IMR-90 (cell line): ENCODE measurements around the gene PLD1. TPM values are rescaled to one million over a fixed set of nuclear protein-coding genes. Genes with fewer than 3 reads are reported as not detected.

ENCODE experiments used
- ATAC-seq: fragments of 200-7000 bp; cut with Tn5 transposase; 2 replicates; pipeline ENCODE4 v1.9.1; 2020; ENCODE audit warnings: low read depth, mild to moderate bottlenecking, moderate library complexity
- BruUV-seq: library from RNA; stranded (reverse); fragments of 400-500 nt; replicated peaks from 2 replicates; lab custom pipeline; 2021; lab: Mats Ljungman, UMichigan
- CTCF ChIA-PET: fragments of 300-600 bp; formaldehyde crosslinking; extraction: SDS; loops from one replicate; lab custom pipeline; 2021; ENCODE audit warnings: antibody characterized with exemption; lab: Yijun Ruan, JAX
- POLR2A ChIA-PET: fragments of 300-600 bp; sonication (Branson Sonifier 250); formaldehyde crosslinking; loops from one replicate; lab custom pipeline; 2022; ENCODE audit warnings: antibody characterized with exemption; ENCODE audit not compliant: unreplicated experiment; lab: Charles Lee
- DNase-seq: peaks from one replicate; pipeline ENCODE4 v3.0.0; 2013
- H2AFZ ChIP-seq: replicated peaks from 2 replicates; pipeline ENCODE3; 2013; ENCODE audit warnings: low read length, mild to moderate bottlenecking; ENCODE audit not compliant: poor library complexity
- H2AK5ac ChIP-seq: 2 replicates; pipeline ENCODE4 v1.6.1; 2013; ENCODE audit warnings: low read depth, low read length, inconsistent platforms
- H2AK9ac ChIP-seq: replicated peaks from 2 replicates; pipeline ENCODE3; 2013; ENCODE audit warnings: mild to moderate bottlenecking, low read depth, low read length, moderate library complexity; ENCODE audit not compliant: poor library complexity
- H2BK120ac ChIP-seq: 2 replicates; pipeline ENCODE4 v1.6.1; 2013; ENCODE audit warnings: low read depth, low read length, inconsistent platforms
- H2BK15ac ChIP-seq: 3 replicates; pipeline ENCODE4 v1.6.1; 2013; ENCODE audit warnings: low read depth, low read length, inconsistent platforms
- H2BK20ac ChIP-seq: 2 replicates; pipeline ENCODE4 v1.6.1; 2013; ENCODE audit warnings: low read depth, mild to moderate bottlenecking, inconsistent platforms, low read length, moderate library complexity
- H2BK5ac ChIP-seq: 2 replicates; pipeline ENCODE4 v1.6.1; 2013; ENCODE audit warnings: mild to moderate bottlenecking, low read depth, low read length, inconsistent platforms; ENCODE audit not compliant: poor library complexity, severe bottlenecking
- H3K14ac ChIP-seq: replicated peaks from 2 replicates; pipeline ENCODE4 v1.6.1; 2013; ENCODE audit warnings: low read depth, low read length, inconsistent platforms
- H3K18ac ChIP-seq: 2 replicates; pipeline ENCODE4 v1.6.1; 2013; ENCODE audit warnings: low read depth, low read length, control low read depth
- H3K23ac ChIP-seq: 2 replicates; pipeline ENCODE4 v1.6.1; 2013; ENCODE audit warnings: low read depth, low read length, inconsistent platforms
- H3K27ac ChIP-seq: 2 replicates; pipeline ENCODE4 v1.5.1; 2013; ENCODE audit warnings: mild to moderate bottlenecking, control low read depth, low read length; ENCODE audit not compliant: insufficient read depth
- H3K27me3 ChIP-seq: 2 replicates; pipeline ENCODE4 v1.6.1; 2013; ENCODE audit warnings: low read length; ENCODE audit not compliant: control insufficient read depth, insufficient read depth
- H3K36me3 ChIP-seq: 2 replicates; pipeline ENCODE4 v1.6.1; 2013; ENCODE audit warnings: low read length, mixed read lengths; ENCODE audit not compliant: control insufficient read depth, insufficient read depth
- H3K4ac ChIP-seq: 2 replicates; pipeline ENCODE4 v1.6.1; 2013; ENCODE audit warnings: low read depth, low read length, inconsistent platforms
- H3K4me1 ChIP-seq: 2 replicates; pipeline ENCODE4 v1.6.1; 2013; ENCODE audit warnings: low read length, mixed read lengths; ENCODE audit not compliant: control insufficient read depth, insufficient read depth
- H3K4me2 ChIP-seq: 2 replicates; pipeline ENCODE4 v1.6.1; 2013; ENCODE audit warnings: low read depth, mild to moderate bottlenecking, control low read depth, low read length, moderate library complexity
- H3K4me3 ChIP-seq: 2 replicates; pipeline ENCODE4 v1.5.1; 2013; ENCODE audit warnings: low read depth, mild to moderate bottlenecking, control low read depth, low read length, moderate library complexity; ENCODE audit not compliant: insufficient read depth
- H3K56ac ChIP-seq: 2 replicates; pipeline ENCODE4 v1.6.1; 2013; ENCODE audit warnings: low read length, inconsistent platforms; ENCODE audit not compliant: insufficient read depth; ENCODE audit errors: extremely low read depth
- H3K79me1 ChIP-seq, 2 experiments: 2 replicates each; pipeline ENCODE4 v1.6.1; 2013; ENCODE audit warnings: low read length in 2 of 2, inconsistent platforms in 1 of 2, low read depth in 1 of 2
- H3K9ac ChIP-seq: 2 replicates; pipeline ENCODE4 v1.6.1; 2013; ENCODE audit warnings: low read depth, low read length, control low read depth
- H3K9me1 ChIP-seq: 2 replicates; pipeline ENCODE4 v1.6.1; 2013; ENCODE audit warnings: low read length, inconsistent platforms; ENCODE audit not compliant: insufficient read depth
- H3K9me3 ChIP-seq: 2 replicates; pipeline ENCODE4 v1.6.1; 2013; ENCODE audit warnings: low read length; ENCODE audit not compliant: control insufficient read depth, insufficient read depth
- H4K20me1 ChIP-seq: 2 replicates; pipeline ENCODE4 v1.6.1; 2013; ENCODE audit warnings: low read length, inconsistent platforms; ENCODE audit not compliant: insufficient read depth
- H4K5ac ChIP-seq: 2 replicates; pipeline ENCODE4 v1.6.1; 2013; ENCODE audit warnings: mild to moderate bottlenecking, low read depth, low read length, control low read depth
- H4K8ac ChIP-seq, 2 experiments: 2 replicates each; pipeline ENCODE4 v1.6.1; 2013; ENCODE audit warnings: low read depth in 2 of 2, low read length in 2 of 2, control low read depth in 1 of 2, inconsistent platforms in 1 of 2
- H4K91ac ChIP-seq: 2 replicates; pipeline ENCODE4 v1.6.1; 2013; ENCODE audit warnings: low read depth, low read length, inconsistent platforms; ENCODE audit not compliant: insufficient read depth
- BHLHE40 ChIP-seq: fragments of 150-350 bp; IDR thresholded peaks from 2 replicates; pipeline ENCODE4 v1.6.1; 2016; ENCODE audit warnings: mild to moderate bottlenecking, low read depth, low read length
- CEBPB ChIP-seq: IDR thresholded peaks from 2 replicates; pipeline ENCODE4 v1.6.1; 2012; ENCODE audit warnings: low read depth, low read length, improper control_type of control experiment
- CHD1 ChIP-seq: IDR thresholded peaks from 2 replicates; pipeline ENCODE4 v1.6.1; 2012; ENCODE audit warnings: low read depth, low read length, improper control_type of control experiment
- CTCF ChIP-seq: conservative IDR thresholded peaks from 2 replicates; pipeline ENCODE4 v1.5.1; 2012; ENCODE audit warnings: mild to moderate bottlenecking, low read depth, low read length, improper control_type of control experiment
- FOS ChIP-seq: fragments of 150-350 bp; IDR thresholded peaks from 2 replicates; pipeline ENCODE4 v1.6.1; 2016; ENCODE audit warnings: low read depth, low read length
- MAFK ChIP-seq: IDR thresholded peaks from 2 replicates; pipeline ENCODE4 v1.6.1; 2012; ENCODE audit warnings: low read depth, low read length, improper control_type of control experiment
- MAZ ChIP-seq: IDR thresholded peaks from 2 replicates; pipeline ENCODE4 v1.6.1; 2012; ENCODE audit warnings: low read depth, mild to moderate bottlenecking, low read length, improper control_type of control experiment, moderate library complexity, borderline replicate concordance
- MXI1 ChIP-seq: IDR thresholded peaks from 2 replicates; pipeline ENCODE4 v1.6.1; 2012; ENCODE audit warnings: low read depth, mild to moderate bottlenecking, low read length, moderate library complexity, borderline replicate concordance
- NFE2L2 ChIP-seq: fragments of 150-350 bp; IDR thresholded peaks from 2 replicates; pipeline ENCODE4 v1.6.1; 2016; ENCODE audit warnings: low read depth, mild to moderate bottlenecking, low read length
- POLR2A ChIP-seq: IDR thresholded peaks from 2 replicates; pipeline ENCODE4 v1.6.1; 2012; ENCODE audit warnings: mild to moderate bottlenecking, low read depth, low read length
- RAD21 ChIP-seq: IDR thresholded peaks from 2 replicates; pipeline ENCODE4 v1.6.1; 2012; ENCODE audit warnings: low read length, improper control_type of control experiment
- RCOR1 ChIP-seq: IDR thresholded peaks from 2 replicates; pipeline ENCODE4 v1.6.1; 2012; ENCODE audit warnings: mild to moderate bottlenecking, low read length, improper control_type of control experiment; ENCODE audit not compliant: insufficient replicate concordance
- RFX5 ChIP-seq: IDR thresholded peaks from 2 replicates; pipeline ENCODE4 v1.8.0; 2012; ENCODE audit warnings: low read depth, mild to moderate bottlenecking, low read length, moderate library complexity
- SMC3 ChIP-seq: fragments of 150-350 bp; IDR thresholded peaks from 2 replicates; pipeline ENCODE4 v1.6.1; 2016; ENCODE audit warnings: low read depth, mild to moderate bottlenecking, antibody characterized with exemption, low read length, moderate library complexity
- USF2 ChIP-seq: fragments of 150-350 bp; IDR thresholded peaks from 2 replicates; pipeline ENCODE4 v1.6.1; 2017; ENCODE audit warnings: mild to moderate bottlenecking, antibody characterized with exemption, low read length, low read depth
- WGBS, 2 experiments: methylation state at CpG; one replicate each; pipeline versions ENCODE4 v1.1.5 to v1.1.7; 2013; ENCODE audit warnings: missing lambda C conversion rate in 2 of 2; ENCODE audit not compliant: insufficient read length in 1 of 2; ENCODE audit errors: extremely low coverage in 2 of 2; 5-methylcytosine and 5-hydroxymethylcytosine counted together
- dilution Hi-C: fragments of 300-500 bp; cut with HindIII; formaldehyde crosslinking; loops from one replicate; pipeline ENCODE4 v1.14.3; 2018; ENCODE audit warnings: low sequenced_read_pairs; ENCODE audit not compliant: unreplicated experiment
- in situ Hi-C: fragments of 300-500 bp; cut with MboI; formaldehyde crosslinking; loops from 3 replicates; pipeline ENCODE4 v1.14.3; 2019; ENCODE audit warnings: low sequenced_read_pairs, inconsistent platforms, mixed read lengths
- intact Hi-C: fragments of 100-400 bp; cut with micrococcal nuclease; formaldehyde crosslinking; loops from 2 replicates; pipeline ENCODE4 v1.10.0; 2022
- polyA plus RNA-seq, 3 experiments: library from polyadenylated mRNA; depleted of rRNA; stranded (reverse); fragments of >200 nt; gene quantifications; 2 replicates each; pipeline ENCODE4 v1.2.3, GENCODE V29; 2012; ENCODE audit warnings: low replicate concordance in 1 of 3
- total RNA-seq: library from RNA; depleted of rRNA; stranded (reverse); fragments of >200 nt; gene quantifications from 2 replicates; pipeline ENCODE4 v1.2.3, GENCODE V29; 2012

Gene PLD1
- total and polyA plus RNA-seq, 2 of the 4 experiments (the other 2 are of a cell fraction), result 3.3 to 9.7 TPM

GRCh38 chr3:171558188-171558696, 252.0 kb downstream of the PLD1 start:
- H3K4me3 ChIP-seq, result no peak overlapping the region
- H2BK15ac ChIP-seq, result no peak overlapping the region
- H2AK9ac ChIP-seq, result no peak overlapping the region
- no peak overlapping the region for H2BK120ac ChIP-seq
- intact Hi-C loops (no loop called here), in situ Hi-C loops (no loop called here), dilution Hi-C loops (no loop called here)
- no peak overlapping the region for H4K5ac ChIP-seq
- no peak overlapping the region for H3K18ac ChIP-seq
- POLR2A ChIA-PET, result no interaction called here
- H2AK5ac ChIP-seq, result no peak overlapping the region
- H3K4ac ChIP-seq, result no peak overlapping the region
- TF ChIP-seq RAD21, result no peak
- TF ChIP-seq MAZ, result no peak
- no peak for TF ChIP-seq MXI1
- TF ChIP-seq NFE2L2, result no peak
- no peak for TF ChIP-seq POLR2A
- TF ChIP-seq CHD1, result no peak
- no peak for TF ChIP-seq CTCF
- no peak for TF ChIP-seq RFX5
- no peak for TF ChIP-seq BHLHE40
- TF ChIP-seq MAFK, result no peak
- no peak for TF ChIP-seq SMC3
- no peak for TF ChIP-seq USF2
- TF ChIP-seq CEBPB, result no peak
- TF ChIP-seq FOS, result no peak
- TF ChIP-seq RCOR1, result no peak
- H3K9ac ChIP-seq, result no peak overlapping the region
- H3K23ac ChIP-seq, result no peak overlapping the region
- H3K9me3 ChIP-seq, result no peaks in the 10 kb centered on the region
- DNase-seq, result no peak
- H4K8ac ChIP-seq, result no peak overlapping the region
- H3K9me1 ChIP-seq, result no peaks in the 10 kb centered on the region
- CTCF ChIA-PET, result interaction anchor here (1.0 kb wide), 1 partner anchor 8 kb away, joined by 3 read pairs; no protein-coding TSS in a partner anchor
- no TSS peak for BruUV-seq
- no peaks in the 10 kb centered on the region for H3K4me1 ChIP-seq
- H3K27me3 ChIP-seq, result no peaks in the 10 kb centered on the region
- H4K91ac ChIP-seq, result no peak overlapping the region
- H2BK20ac ChIP-seq, result no peak overlapping the region
- H3K14ac ChIP-seq, result no peak overlapping the region
- no peaks in the 10 kb centered on the region for H3K36me3 ChIP-seq
- H3K56ac ChIP-seq, result no peak overlapping the region
- WGBS, 2 experiments, result 100% methylated on average over 1 of the region's 3 CpGs; no CpG with 5 or more reads in 1 of the 2 experiments
- ATAC-seq, result no peak
- no peak overlapping the region for H3K27ac ChIP-seq
- H2BK5ac ChIP-seq, result no peak overlapping the region
- no peak overlapping the region for H3K4me2 ChIP-seq
- H2AFZ ChIP-seq, result no peak overlapping the region
- no peaks in the 10 kb centered on the region for H4K20me1 ChIP-seq
- H3K79me1 ChIP-seq, result no peaks in the 10 kb centered on the region
